GM20431 (cell line): Measurements from ENCODE around the gene PSMB3.
"Not testable (repeated sequence)": the region's sequence is repeated elsewhere in the genome, so short reads cannot be mapped to it uniquely, and the experiment has no call there.

Experiments
- in situ Hi-C: fragments of 300-500 bp; cut with MseI, MboI; formaldehyde crosslinking; loops from one replicate; pipeline ENCODE4 v1.15.0; 2020; ENCODE audit warnings: low sequenced_read_pairs; ENCODE audit not compliant: unreplicated experiment

Gene PSMB3

GRCh38 chr17:38786372-38786771, 33.8 kb downstream of the PSMB3 start:
- in situ Hi-C loops: no loop called here

GRCh38 chr17:38787999-38788398, 35.5 kb downstream of the PSMB3 start:
- in situ Hi-C loops: not testable (repeated sequence)

GRCh38 chr17:38789185-38789584, 36.6 kb downstream of the PSMB3 start:
- in situ Hi-C loops: no loop called here

- in situ Hi-C loops: not testable (repeated sequence)
Measured at GRCh38 chr17:38790148-38790707, 37.7 kb downstream of the PSMB3 start.

- in situ Hi-C loops: no loop called here
Measured at GRCh38 chr17:38791162-38791561, 38.6 kb downstream of the PSMB3 start.

GRCh38 chr17:38794221-38794620, 41.7 kb downstream of the PSMB3 start:
- in situ Hi-C loops: no loop called here

- in situ Hi-C loops: no loop called here
Measured at GRCh38 chr17:38796451-38797157, 44.1 kb downstream of the PSMB3 start.

- in situ Hi-C loops: no loop called here
Measured at GRCh38 chr17:38797158-38797490, 44.6 kb downstream of the PSMB3 start.

- in situ Hi-C loops: no loop called here
Measured at GRCh38 chr17:38797828-38798227, 45.3 kb downstream of the PSMB3 start.

- in situ Hi-C loops: no loop called here
Measured at GRCh38 chr17:38798614-38799500, 46.3 kb downstream of the PSMB3 start.

GRCh38 chr17:38799501-38800236, 47.1 kb downstream of the PSMB3 start, which contains the start of gene PIP4K2B:
Gene PIP4K2B (minus strand): TSS chr17:38799556. CDS start chr17:38799424, 132 bp downstream.
- in situ Hi-C loops: no loop called here

GRCh38 chr17:38800237-38800760, 47.8 kb downstream of the PSMB3 start:
- in situ Hi-C loops: no loop called here

- in situ Hi-C loops: no loop called here
Measured at GRCh38 chr17:38809828-38810227, 57.3 kb downstream of the PSMB3 start.
